Fibroblast of pulmonary artery (primary cell): ENCODE data around the gene ASPDH.
A peak's percentile ranks its signal among the peaks of the same experiment; 100 is the strongest.

ENCODE experiments used
- DNase-seq: peaks from one replicate; pipeline ENCODE4 v3.0.0-alpha.2; 2010; ENCODE audit warnings: low read depth
- H3K4me3 ChIP-seq: replicated peaks from 2 replicates; pipeline ENCODE4 v1.5.1; 2011; ENCODE audit warnings: low read depth, mild to moderate bottlenecking, control low read depth, low read length, moderate library complexity
- TF ChIP-seq, protein P1 (sequence below): IDR thresholded peaks from 2 replicates; pipeline ENCODE4 v1.5.1; 2011; ENCODE audit warnings: mild to moderate bottlenecking, control low read depth, low read length, inconsistent platforms; ENCODE audit errors: missing control alignments

ASPDH gene

DNA sequence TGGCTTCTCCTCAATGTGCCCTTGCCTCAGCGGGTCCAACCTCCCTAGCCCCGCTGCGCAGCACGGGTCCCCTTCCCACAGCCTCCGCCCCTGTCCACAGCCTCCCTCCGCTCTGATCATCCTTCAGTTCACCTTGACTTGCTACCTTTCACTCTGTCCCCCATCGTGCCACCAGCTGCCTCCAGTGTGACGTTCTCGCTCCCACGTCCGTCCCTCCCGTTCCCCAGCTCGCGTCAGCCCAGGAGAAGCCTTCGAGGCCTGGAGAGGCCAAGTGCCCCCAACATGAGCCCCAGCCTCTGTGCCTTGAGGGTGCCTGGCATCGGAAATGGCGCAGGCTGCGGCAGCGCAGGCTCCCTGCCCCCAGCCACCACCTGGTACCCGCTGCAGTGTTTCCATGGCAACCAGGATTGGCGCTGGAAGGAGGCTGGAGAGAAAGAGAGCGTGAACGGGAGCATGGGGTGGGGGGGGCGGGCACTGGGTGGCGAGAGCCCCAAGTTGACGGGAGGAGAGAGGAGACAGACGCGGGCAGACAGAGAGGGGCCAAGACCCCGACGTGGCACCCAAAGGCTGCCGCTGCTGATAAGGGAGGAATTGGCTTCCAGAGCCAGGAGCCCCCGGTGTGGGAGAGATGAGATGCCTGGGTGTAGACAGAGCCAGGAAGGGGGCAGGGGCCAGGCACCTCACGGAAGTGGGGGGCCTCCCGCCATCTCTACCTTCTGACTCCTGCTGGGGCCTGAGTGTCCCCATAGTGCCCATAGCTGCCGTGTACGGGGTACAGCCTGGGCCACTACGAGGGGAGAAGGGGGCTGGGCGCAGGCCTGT lies 844 bp upstream of the ASPDH start:
- TF ChIP-seq, protein P1, sequence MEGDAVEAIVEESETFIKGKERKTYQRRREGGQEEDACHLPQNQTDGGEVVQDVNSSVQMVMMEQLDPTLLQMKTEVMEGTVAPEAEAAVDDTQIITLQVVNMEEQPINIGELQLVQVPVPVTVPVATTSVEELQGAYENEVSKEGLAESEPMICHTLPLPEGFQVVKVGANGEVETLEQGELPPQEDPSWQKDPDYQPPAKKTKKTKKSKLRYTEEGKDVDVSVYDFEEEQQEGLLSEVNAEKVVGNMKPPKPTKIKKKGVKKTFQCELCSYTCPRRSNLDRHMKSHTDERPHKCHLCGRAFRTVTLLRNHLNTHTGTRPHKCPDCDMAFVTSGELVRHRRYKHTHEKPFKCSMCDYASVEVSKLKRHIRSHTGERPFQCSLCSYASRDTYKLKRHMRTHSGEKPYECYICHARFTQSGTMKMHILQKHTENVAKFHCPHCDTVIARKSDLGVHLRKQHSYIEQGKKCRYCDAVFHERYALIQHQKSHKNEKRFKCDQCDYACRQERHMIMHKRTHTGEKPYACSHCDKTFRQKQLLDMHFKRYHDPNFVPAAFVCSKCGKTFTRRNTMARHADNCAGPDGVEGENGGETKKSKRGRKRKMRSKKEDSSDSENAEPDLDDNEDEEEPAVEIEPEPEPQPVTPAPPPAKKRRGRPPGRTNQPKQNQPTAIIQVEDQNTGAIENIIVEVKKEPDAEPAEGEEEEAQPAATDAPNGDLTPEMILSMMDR: no peak
- DNase-seq: no peak
- no peak overlapping the region for H3K4me3 ChIP-seq

DNA sequence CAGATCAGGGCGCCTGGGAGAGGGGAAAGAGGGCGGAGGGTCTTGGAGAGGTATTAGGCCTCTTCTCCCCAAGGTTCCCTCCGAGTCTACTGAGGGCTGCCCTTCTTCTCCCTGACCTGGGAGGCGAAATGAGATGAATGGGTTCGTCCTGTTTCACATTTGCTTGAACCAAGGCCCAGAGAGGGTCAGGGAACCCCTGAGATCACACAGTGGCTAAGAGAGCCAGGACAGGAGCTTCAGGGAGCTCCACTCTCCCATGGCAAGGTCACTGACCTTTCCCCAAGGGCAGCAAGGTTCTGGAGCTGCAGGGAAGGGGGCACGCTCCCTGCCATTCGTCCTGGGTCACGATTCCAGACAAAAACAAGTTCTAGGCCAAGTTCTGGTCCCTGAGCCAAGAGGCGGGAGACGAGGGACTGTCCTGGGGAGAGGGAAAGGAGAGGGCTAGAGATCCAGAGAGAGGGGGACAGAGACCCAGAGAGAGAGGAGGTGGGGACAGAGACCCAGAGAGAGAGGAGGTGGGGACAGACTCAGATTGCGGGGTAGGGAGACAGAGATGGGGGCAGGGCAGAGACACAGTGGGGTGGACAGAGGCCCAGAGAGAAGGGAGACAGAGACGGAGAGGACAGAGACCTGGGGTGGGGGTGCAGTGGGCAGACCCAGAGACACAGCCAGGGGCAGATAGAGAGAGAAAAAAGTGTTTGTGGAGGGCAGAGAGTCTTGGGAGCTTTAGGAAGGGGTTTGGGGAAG lies 541 bp downstream of the ASPDH start:
- TF ChIP-seq, protein P1: no peak
- DNase-seq: no peak
- H3K4me3 ChIP-seq: no peak overlapping the region

- peak overlapping the region; percentile 95 for H3K4me3 ChIP-seq
Observed at GRCh38 chr19:50512112-50512998, 1.4 kb downstream of the ASPDH start.

GRCh38 chr19:50511069-50511822 lies 2.5 kb downstream of the ASPDH start, which contains the start of gene JOSD2:
TSS of gene JOSD2 (minus strand) at chr19:50511191. CDS start at chr19:50510431, 760 bp downstream.
- peak; percentile 100 for DNase-seq
- peak within 1 kb of the TSS; percentile 95 for H3K4me3 ChIP-seq
- TF ChIP-seq, protein P1: no peak

More at GRCh38 chr19:50512112-50512998, 1.4 kb downstream of the ASPDH start:
- no peak for DNase-seq
- TF ChIP-seq, protein P1: no peak

- no peak for DNase-seq
- TF ChIP-seq, protein P1: no peak
- H3K4me3 ChIP-seq: peak overlapping the region; percentile 95
Observed at GRCh38 chr19:50510700-50511068, 3.0 kb downstream of the ASPDH start.
